ENCODE results near the gene SPECC1. TPM values are rescaled to one million over a fixed set of nuclear protein-coding genes. Genes with fewer than 3 reads are reported as not detected.

Gene SPECC1
- total and polyA plus RNA-seq, 2 donors (not counting 3 experiments of a cell fraction or from before 2014, with no cell fraction given) = 5.3 to 20.4 TPM

DNA sequence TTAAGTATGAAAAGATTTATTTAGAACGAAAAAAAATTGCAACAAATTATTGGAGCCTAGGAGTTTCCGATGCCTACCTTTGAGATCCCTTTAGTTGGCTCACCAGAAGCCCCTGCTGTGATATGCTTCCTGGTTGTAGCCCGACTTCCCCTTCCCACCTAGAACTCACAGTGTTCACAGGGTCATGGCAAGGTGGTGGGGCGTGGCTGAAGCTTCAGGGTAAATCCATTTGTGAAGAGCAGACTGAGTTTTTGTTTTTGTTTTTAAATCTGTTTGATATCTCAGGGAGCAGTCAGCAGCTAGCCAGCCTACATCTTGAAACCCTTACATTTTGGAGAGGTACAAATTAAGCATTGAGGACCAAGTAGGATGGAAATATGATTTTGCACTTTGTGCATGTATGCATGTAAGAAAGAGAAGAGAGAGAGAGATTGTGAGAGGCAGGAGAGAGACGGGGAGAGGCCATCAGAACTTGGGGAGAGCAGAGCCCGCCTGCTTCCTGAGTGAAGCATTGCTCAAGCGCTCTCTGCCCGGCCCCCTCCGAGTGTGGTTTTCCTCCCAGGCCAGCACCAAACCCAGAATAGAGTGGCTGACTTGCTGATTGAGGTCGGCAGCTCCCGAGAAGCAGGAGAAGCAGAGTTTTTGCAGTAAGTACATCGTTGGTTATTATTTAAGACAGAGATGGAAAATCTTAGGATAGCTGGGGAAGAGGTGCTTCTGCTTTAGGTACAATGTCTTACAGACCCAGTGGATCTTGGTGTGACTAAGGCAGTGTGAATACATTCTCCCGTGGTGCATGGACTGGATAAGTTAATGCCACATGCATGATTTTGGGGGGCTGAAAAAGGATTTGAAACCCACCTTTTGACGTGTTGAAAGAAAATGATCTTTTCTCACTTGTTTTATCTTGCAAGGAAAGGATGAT is 64.2 kb downstream of the SPECC1 start:
- BruUV-seq (replicated peaks) = no TSS peak
- Histone ChIP-seq H3K4me3 (replicated peaks in 1 of 3; ENCODE audit: insufficient read depth in 1 of 3, low read depth in 1 of 3, low read length in 3 of 3) (no peak overlapping the region), H3K9me3 (replicated peaks; ENCODE audit: control insufficient read depth, insufficient read depth, low read length) (no peaks in the 10 kb centered on the region), H3K4me1 (ENCODE audit: control insufficient read depth, extremely low read depth, insufficient read depth, low read length) (no peaks in the 10 kb centered on the region), H3K36me3 (ENCODE audit: control insufficient read depth in 2 of 2, extremely low read depth in 1 of 2, insufficient read depth in 2 of 2, low read length in 2 of 2) (no peaks in the 10 kb centered on the region), H4K20me1 (replicated peaks; ENCODE audit: control insufficient read depth, extremely low read depth, insufficient read depth, low read length) (no peaks in the 10 kb centered on the region), H3K79me2 (ENCODE audit: control insufficient read depth, insufficient read depth, low read length) (no peaks in the 10 kb centered on the region), H3K27ac (ENCODE audit: insufficient read depth, low read depth, low read length) (no peak overlapping the region), H3K27me3 (ENCODE audit: control insufficient read depth in 2 of 2, insufficient read depth in 2 of 2, low read length in 2 of 2) (peaks cover 0 to 4% of the 10 kb centered on the region in 2 experiments), H3K9ac (replicated peaks; ENCODE audit: extremely low read depth, insufficient read depth, low read length) (no peak overlapping the region), H2AFZ (ENCODE audit: low read depth, low read length) (no peak overlapping the region), H3K9me1 (replicated peaks; ENCODE audit: control insufficient read depth, extremely low read depth, insufficient read depth, low read length) (no peaks in the 10 kb centered on the region), H3K4me2 (ENCODE audit: insufficient read depth, low read length) (no peak overlapping the region)
- ChIA-PET CTCF (interaction anchor here (1.0 kb wide), 1 partner anchor 80 kb away, joined by 3 read pairs; no protein-coding TSS in a partner anchor), POLR2A (no interaction called here)
- dilution Hi-C loops (cut with MboI; ENCODE audit: extremely low pct_ligation_motif_present, low sequenced_read_pairs) (no loop called here), intact Hi-C loops (cut with micrococcal nuclease) (no loop called here)
- FAIRE-seq = no peak
- DNase-seq (ENCODE audit: low read depth, low spot score) = no peak
- no peak for TF ChIP-seq MYC (IDR thresholded peaks at IDR 0.05; ENCODE audit: low read depth, low read length)

DNA sequence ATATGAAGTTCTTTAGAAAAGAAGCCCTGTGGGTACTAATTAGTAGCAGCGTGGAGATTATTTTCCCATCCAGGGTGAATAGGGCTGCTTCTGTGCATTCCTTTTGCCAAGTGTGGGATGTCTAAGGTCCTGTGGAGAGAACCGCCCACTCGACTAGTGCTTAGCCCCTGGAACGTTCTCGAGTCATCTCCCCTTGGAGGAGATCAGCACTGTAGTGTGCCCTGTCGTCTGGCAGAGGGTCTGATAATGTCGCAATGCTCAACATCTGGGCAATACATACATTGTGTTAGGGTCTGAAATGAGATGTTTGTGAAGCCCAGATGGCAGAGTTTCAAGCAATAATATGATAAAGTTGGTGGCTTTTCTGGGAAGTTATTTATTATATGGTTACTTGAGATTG is 64.8 kb downstream of the SPECC1 start:
- no peaks in the 10 kb centered on the region for H4K20me1 ChIP-seq (replicated peaks; ENCODE audit: control insufficient read depth, extremely low read depth, insufficient read depth, low read length)
- no peaks in the 10 kb centered on the region for H3K4me1 ChIP-seq (ENCODE audit: control insufficient read depth, extremely low read depth, insufficient read depth, low read length)
- no peak overlapping the region for H3K9ac ChIP-seq (replicated peaks; ENCODE audit: extremely low read depth, insufficient read depth, low read length)
- no peaks in the 10 kb centered on the region for H3K9me1 ChIP-seq (replicated peaks; ENCODE audit: control insufficient read depth, extremely low read depth, insufficient read depth, low read length)
- no peaks in the 10 kb centered on the region for H3K9me3 ChIP-seq (replicated peaks; ENCODE audit: control insufficient read depth, insufficient read depth, low read length)
- H3K4me3 ChIP-seq (replicated peaks in 1 of 3; ENCODE audit: insufficient read depth in 1 of 3, low read depth in 1 of 3, low read length in 3 of 3) = no peak overlapping the region
- H3K27ac ChIP-seq (ENCODE audit: insufficient read depth, low read depth, low read length) = no peak overlapping the region
- intact Hi-C loops (cut with micrococcal nuclease) = no loop called here
- H3K79me2 ChIP-seq (ENCODE audit: control insufficient read depth, insufficient read depth, low read length) = no peaks in the 10 kb centered on the region
- H2AFZ ChIP-seq (ENCODE audit: low read depth, low read length) = no peak overlapping the region
- DNase-seq (ENCODE audit: low read depth, low spot score) (no peak), FAIRE-seq (no peak)
- no peak overlapping the region for H3K4me2 ChIP-seq (ENCODE audit: insufficient read depth, low read length)
- H3K27me3 ChIP-seq (ENCODE audit: control insufficient read depth in 2 of 2, insufficient read depth in 2 of 2, low read length in 2 of 2) = peaks cover 0 to 4% of the 10 kb centered on the region in 2 experiments
- no TSS peak for BruUV-seq (replicated peaks)
- TF ChIP-seq FOS (IDR thresholded peaks at IDR 0.05; ENCODE audit: borderline replicate concordance, insufficient read depth, low read length) = no peak
- no peak for TF ChIP-seq POLR2AphosphoS5 (IDR thresholded peaks at IDR 0.05; ENCODE audit: insufficient read depth, low read depth, low read length)
- TF ChIP-seq, protein P1, sequence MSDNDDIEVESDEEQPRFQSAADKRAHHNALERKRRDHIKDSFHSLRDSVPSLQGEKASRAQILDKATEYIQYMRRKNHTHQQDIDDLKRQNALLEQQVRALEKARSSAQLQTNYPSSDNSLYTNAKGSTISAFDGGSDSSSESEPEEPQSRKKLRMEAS (IDR thresholded peaks at IDR 0.05; ENCODE audit: insufficient read depth, insufficient read length) = no peak
- TF ChIP-seq, protein P2, sequence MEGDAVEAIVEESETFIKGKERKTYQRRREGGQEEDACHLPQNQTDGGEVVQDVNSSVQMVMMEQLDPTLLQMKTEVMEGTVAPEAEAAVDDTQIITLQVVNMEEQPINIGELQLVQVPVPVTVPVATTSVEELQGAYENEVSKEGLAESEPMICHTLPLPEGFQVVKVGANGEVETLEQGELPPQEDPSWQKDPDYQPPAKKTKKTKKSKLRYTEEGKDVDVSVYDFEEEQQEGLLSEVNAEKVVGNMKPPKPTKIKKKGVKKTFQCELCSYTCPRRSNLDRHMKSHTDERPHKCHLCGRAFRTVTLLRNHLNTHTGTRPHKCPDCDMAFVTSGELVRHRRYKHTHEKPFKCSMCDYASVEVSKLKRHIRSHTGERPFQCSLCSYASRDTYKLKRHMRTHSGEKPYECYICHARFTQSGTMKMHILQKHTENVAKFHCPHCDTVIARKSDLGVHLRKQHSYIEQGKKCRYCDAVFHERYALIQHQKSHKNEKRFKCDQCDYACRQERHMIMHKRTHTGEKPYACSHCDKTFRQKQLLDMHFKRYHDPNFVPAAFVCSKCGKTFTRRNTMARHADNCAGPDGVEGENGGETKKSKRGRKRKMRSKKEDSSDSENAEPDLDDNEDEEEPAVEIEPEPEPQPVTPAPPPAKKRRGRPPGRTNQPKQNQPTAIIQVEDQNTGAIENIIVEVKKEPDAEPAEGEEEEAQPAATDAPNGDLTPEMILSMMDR (IDR thresholded peaks at IDR 0.05; ENCODE audit: extremely low read depth in 1 of 2, insufficient read depth in 1 of 2, low read depth in 1 of 2, low read length in 2 of 2) = no peak
- TF ChIP-seq POLR2A (IDR thresholded peaks at IDR 0.05; ENCODE audit: low read depth, low read length) = no peak
- TF ChIP-seq EZH2 (IDR thresholded peaks at IDR 0.05; ENCODE audit: borderline replicate concordance, low read depth, low read length, severe bottlenecking) = no peak
- TF ChIP-seq MYC (IDR thresholded peaks at IDR 0.05; ENCODE audit: low read depth, low read length) = no peak
- TF ChIP-seq JUN (IDR thresholded peaks at IDR 0.05; ENCODE audit: borderline replicate concordance, insufficient read depth, insufficient read length, low read depth) = no peak
- no peak for TF ChIP-seq GATA2 (IDR thresholded peaks at IDR 0.05; ENCODE audit: insufficient read depth, insufficient read length, low read depth, low read length)
- POLR2A ChIA-PET = no interaction called here
- CTCF ChIA-PET = no interaction called here
- dilution Hi-C loops (cut with MboI; ENCODE audit: extremely low pct_ligation_motif_present, low sequenced_read_pairs) = no loop called here
- no peaks in the 10 kb centered on the region for H3K36me3 ChIP-seq (ENCODE audit: control insufficient read depth in 2 of 2, extremely low read depth in 1 of 2, insufficient read depth in 2 of 2, low read length in 2 of 2)
